HG02885 (cell line): ENCODE measurements around the gene CUEDC2.

Experiments used
- ATAC-seq: cut with Tn5 transposase; IDR thresholded peaks from one replicate; pipeline ENCODE4 v1.9.1; 2021; ENCODE audit warnings: mild to moderate bottlenecking; ENCODE audit not compliant: unreplicated experiment, poor library complexity

The CUEDC2 gene

GRCh38 chr10:102426803-102427287, 5.5 kb downstream of the CUEDC2 start:
- no peak for ATAC-seq

- ATAC-seq: no peak
Observed at GRCh38 chr10:102425444-102425843, 6.9 kb downstream of the CUEDC2 start.

GRCh38 chr10:102424916-102425315, 7.5 kb downstream of the CUEDC2 start:
- ATAC-seq: no peak

GRCh38 chr10:102424145-102424544, 8.2 kb downstream of the CUEDC2 start:
- ATAC-seq: no peak

- no peak for ATAC-seq
Observed at GRCh38 chr10:102423372-102423968, 8.9 kb downstream of the CUEDC2 start.

- peak; percentile 39 for ATAC-seq
Observed at GRCh38 chr10:102422545-102423129, 9.7 kb downstream of the CUEDC2 start.

GRCh38 chr10:102421757-102422512, 10.4 kb downstream of the CUEDC2 start:
- ATAC-seq: peak; percentile 0

- no peak for ATAC-seq
Observed at GRCh38 chr10:102421507-102421756, 10.9 kb downstream of the CUEDC2 start.

GRCh38 chr10:102420714-102421506, 11.5 kb downstream of the CUEDC2 start, which contains the start of gene FBXL15:
Gene FBXL15, plus strand, starts transcription at chr10:102420836. Its CDS starts 294 bp downstream, at chr10:102421130.
- peak; percentile 69 for ATAC-seq

GRCh38 chr10:102420181-102420713, 12.1 kb downstream of the CUEDC2 start:
- ATAC-seq: no peak

- no peak for ATAC-seq
Observed at GRCh38 chr10:102419269-102420180, 12.8 kb downstream of the CUEDC2 start.

- ATAC-seq: no peak
Observed at GRCh38 chr10:102418622-102419268, 13.6 kb downstream of the CUEDC2 start, which contains the start of gene PSD. Gene PSD, minus strand, starts transcription at chr10:102418785. Its CDS starts 1,747 bp downstream, at chr10:102417038.

- no peak for ATAC-seq
Observed at GRCh38 chr10:102416695-102417094, 15.7 kb downstream of the CUEDC2 start.

- no peak for ATAC-seq
Observed at GRCh38 chr10:102416283-102416682, 16.1 kb downstream of the CUEDC2 start.

GRCh38 chr10:102414749-102415148, 17.6 kb downstream of the CUEDC2 start:
- no peak for ATAC-seq

GRCh38 chr10:102413806-102414561, 18.4 kb downstream of the CUEDC2 start:
- no peak for ATAC-seq

- no peak for ATAC-seq
Observed at GRCh38 chr10:102413053-102413705, 19.2 kb downstream of the CUEDC2 start.

GRCh38 chr10:102412293-102412692, 20.1 kb downstream of the CUEDC2 start:
- no peak for ATAC-seq
